HG02623 (cell line): ENCODE data around the gene ULBP1.
A peak's percentile ranks its signal among the peaks of the same experiment; 100 is the strongest.
"Not testable (repeated sequence)": the region's sequence is repeated elsewhere in the genome, so short reads cannot be mapped to it uniquely, and the experiment has no call there.

Source experiments
- ATAC-seq: cut with Tn5 transposase; IDR thresholded peaks from one replicate; pipeline ENCODE4 v1.9.1; 2021; ENCODE audit warnings: moderate library complexity; ENCODE audit not compliant: unreplicated experiment

Gene ULBP1

DNA sequence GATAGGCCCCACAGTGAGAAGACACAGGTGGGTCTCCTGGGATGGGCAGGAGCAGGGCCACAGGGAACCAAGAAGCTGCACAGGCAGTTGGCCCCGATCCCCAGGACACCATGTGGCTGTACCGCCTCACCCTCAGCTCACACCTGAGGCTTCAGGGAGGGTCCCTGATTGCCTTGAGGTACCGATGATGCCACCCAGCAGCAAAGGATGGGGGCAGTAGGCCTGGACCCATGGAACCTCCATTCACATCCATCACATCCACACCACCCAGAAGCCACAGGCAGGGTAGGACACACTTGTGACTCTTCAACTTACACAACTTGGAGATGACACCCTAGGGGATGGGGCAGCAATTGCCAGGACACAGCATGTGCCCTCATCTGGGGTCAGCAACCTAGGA is 39.9 kb downstream of the ULBP1 start:
- not testable (repeated sequence) for ATAC-seq

- ATAC-seq = peak; percentile 16
Observed at GRCh38 chr6:150004101-150004782, 40.5 kb downstream of the ULBP1 start.

- peak; percentile 56 for ATAC-seq
Observed at GRCh38 chr6:150004783-150005717, 41.3 kb downstream of the ULBP1 start.

DNA sequence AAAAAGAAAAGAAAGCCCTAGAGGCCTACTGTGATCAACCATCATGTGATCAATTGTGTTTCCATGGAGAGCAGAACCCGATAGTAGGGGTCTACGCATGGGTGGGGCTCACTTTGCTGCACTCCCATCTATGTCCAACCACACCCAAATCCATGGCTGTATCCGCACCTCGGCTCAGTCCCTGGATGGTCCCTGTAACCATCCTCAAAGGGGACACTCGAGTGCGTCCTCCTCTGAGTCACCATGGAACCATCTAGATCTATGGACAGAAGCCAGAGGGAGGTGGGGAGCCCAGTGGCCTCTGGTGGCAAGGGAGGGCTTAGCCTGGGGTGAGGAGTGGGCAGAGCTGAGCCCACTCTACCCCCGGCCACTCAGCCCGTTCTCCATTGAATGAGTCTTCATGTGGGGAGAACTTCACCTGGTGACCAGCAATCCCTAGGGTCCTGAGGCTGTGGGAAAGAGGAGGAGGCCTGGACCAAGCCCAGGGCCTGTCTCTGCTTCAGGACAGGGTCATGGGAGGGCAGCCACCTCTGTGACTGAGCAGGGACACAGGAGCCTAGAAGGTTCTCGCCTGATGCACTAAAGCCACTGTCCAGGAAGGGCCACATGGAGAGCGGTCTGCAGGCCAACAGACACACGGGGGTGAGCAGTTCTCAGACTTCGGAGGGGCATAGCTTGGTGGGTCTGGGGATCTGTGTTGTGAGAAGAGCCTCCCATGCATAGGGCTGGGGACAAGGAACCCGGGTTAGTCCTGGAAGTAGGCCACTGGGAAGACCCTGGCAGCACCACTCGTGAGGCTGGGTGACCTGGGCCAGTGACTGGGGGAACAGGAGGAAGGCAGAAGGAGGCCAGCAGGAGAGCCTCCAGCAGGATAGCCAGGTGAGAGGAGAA is 42.3 kb downstream of the ULBP1 start:
- no peak for ATAC-seq

DNA sequence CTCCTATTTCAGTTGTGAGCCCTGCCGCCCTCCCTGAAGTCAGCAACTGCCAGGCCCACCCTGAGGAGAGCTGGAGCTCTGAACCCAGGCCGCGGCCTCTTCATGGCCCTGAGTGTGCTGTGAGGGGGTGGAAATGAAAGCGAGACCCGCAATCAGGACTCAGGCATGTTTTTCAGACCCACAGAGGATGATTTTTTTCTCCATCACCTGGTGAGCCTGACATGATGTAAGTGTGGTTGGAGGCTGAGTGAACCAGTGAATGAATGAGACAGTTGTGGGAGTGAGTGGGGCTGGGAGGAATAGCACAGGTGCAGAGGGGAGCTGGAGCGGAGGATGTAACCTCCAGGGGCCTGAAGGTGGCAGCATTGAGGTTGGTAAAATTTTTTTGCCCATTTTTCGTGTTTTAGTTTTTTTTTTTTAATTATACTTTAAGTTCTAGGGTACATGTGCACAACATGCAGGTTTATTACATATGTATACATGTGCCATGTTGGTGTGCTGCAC is 43.3 kb downstream of the ULBP1 start:
- ATAC-seq = no peak

GRCh38 chr6:150008588-150008987 is 44.8 kb downstream of the ULBP1 start:
- ATAC-seq = no peak

DNA sequence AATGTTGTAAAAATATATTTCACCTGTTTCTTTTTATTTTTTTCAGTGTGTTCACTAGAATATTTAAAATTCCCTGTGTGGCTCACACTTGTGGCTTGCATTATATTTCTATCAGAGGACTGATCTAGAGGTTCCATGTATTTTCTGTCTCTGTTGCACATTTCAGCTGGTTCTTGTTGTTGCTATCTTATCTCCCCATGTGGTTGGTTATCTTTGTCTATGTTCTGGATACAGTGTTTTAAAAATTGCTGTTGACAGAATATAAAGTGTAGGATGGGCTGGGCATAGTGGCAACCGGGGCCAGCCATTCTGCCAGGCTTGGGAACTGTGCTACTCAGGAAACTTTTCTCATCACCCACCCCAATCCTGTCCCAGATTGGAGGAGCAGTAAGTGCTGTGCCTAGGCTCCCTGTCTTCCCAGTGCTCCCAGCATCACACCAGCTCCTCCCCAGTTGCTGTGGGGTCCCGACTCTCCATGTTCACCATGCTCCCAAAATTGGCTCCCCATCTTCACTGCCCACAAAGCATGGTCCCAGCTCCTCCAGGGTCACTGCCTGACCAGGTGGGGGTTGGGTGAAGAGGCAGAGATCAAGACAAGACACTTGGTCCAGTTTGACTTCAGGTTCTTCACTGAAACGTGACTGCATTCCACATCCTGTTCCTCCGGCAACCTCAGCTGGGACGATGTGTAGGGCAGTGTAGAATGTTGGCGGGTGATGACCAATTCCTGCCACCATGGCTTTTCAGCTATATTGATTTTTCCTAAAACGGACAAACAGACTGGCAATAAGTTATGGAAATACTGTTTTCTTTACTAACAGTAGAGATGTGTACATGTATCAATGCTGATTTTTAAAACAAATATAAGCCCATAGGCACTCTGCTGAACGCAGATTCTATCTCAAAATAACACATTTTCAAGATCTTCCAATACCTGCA is 49.4 kb downstream of the ULBP1 start:
- ATAC-seq = not testable (repeated sequence)

DNA sequence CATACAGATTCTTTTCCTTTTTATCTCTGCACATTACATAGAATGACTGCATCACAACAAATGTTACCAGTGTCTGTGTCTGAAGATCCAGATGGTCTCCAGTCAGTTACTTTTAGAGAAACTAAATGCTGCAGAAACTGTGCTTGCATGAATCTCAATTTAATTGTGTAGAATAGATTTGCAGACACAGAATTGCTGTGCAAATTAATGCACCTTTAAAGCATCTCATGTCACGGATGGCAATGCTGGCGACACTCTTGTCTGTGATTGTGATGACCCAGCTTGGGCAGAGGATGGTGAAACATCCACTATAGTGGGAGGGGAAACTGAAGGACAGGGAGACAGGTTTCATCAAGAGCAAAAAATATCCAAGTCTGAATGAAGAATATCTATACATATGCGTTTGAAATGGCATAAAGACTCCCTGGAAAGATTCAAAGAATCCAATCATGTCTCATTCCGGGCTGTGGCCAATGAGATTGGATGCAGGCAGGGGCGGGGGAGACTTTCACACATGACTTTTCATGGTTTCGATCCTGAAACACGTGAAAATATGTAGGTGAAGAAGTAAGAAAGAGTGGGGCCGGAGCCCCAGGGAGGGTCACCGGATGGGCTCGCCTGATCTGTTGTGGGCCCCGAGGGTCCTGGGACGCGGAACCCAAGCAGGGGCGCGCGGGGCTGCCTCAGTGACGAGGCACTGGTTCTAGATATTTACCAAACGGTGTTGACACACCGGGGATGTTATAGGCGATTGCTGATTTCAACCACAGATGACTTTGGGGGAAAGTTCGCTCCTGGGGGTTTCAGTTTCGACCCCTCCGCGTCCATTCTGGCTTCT is 50.3 kb downstream of the ULBP1 start:
- ATAC-seq = not testable (repeated sequence)

GRCh38 chr6:150014623-150015280 is 51.0 kb downstream of the ULBP1 start:
- not testable (repeated sequence) for ATAC-seq

GRCh38 chr6:150015281-150016001 is 51.7 kb downstream of the ULBP1 start:
- not testable (repeated sequence) for ATAC-seq

GRCh38 chr6:150016324-150017185 is 52.8 kb downstream of the ULBP1 start:
- ATAC-seq = no peak

GRCh38 chr6:150017186-150017521 is 53.4 kb downstream of the ULBP1 start:
- not testable (repeated sequence) for ATAC-seq

DNA sequence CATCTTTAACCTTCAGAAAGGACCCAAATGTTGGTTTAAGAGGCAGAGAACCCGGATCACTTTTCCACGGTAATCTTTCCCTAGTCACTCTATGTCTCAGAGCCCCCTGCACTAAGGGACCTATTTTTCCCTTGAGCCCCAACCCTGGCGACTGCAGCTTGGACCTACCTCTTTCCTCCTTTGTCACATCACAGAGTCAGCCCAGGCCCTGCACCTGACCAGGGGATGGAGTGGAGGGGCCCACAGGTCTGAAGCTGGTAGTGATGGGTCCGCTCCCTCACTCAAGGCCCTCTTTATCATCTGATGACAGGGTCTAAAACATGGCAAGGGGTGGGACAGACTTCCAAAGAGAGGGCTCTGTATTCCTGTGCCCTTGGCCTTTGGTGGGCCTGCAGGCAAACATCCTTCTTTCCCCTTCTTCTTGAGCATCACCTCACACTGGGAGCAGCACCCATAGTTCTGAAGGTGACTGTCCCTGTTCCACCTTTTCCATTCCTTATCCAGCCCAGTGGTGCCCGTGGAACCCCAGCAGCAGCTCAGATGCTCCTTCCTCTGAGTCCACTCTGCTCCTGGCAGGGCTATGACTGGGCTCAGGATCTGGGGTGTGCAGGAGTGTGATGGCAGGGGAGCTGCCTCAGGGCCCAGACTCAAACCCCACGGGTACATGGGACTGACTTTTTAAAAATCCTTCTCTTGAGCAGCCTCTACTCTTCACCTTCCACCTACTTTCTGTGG is 55.3 kb downstream of the ULBP1 start:
- ATAC-seq = no peak

- not testable (repeated sequence) for ATAC-seq
Observed at GRCh38 chr6:150021870-150022269, 58.1 kb downstream of the ULBP1 start.
